MCF 10A (cell line): ENCODE data around the gene ENO2. TPM values are rescaled to one million over a fixed set of nuclear protein-coding genes. Genes with fewer than 3 reads are reported as not detected.

Source experiments
- BruUV-seq: library from RNA; stranded (reverse); fragments of 400-500 nt; replicated peaks from 2 replicates; lab custom pipeline; 2021; lab: Mats Ljungman, UMichigan
- CTCF ChIA-PET: fragments of 300-600 bp; sonication (Branson Sonifier 250); formaldehyde crosslinking; extraction: SDS; loops from one replicate; lab custom pipeline; 2021; ENCODE audit warnings: antibody characterized with exemption, inconsistent platforms; lab: Yijun Ruan, JAX
- POLR2A ChIA-PET: fragments of 300-600, 350-650 bp; sonication (Branson Sonifier 250); formaldehyde crosslinking; extraction: SDS; loops from one replicate; lab custom pipeline; 2020; ENCODE audit warnings: antibody characterized with exemption, inconsistent platforms; lab: Yijun Ruan, JAX
- DNase-seq: peaks from one replicate; pipeline ENCODE4 v3.0.0-alpha.2; 2018; ENCODE audit not compliant: unreplicated experiment
- H3K27ac Mint-ChIP-seq: one replicate; pipeline ENCODE4 v1.8.0; 2022; ENCODE audit warnings: mild to moderate bottlenecking, low read depth, mixed read lengths; ENCODE audit not compliant: unreplicated experiment
- H3K27me3 Mint-ChIP-seq: one replicate; pipeline ENCODE4 v1.8.0; 2022; ENCODE audit warnings: mixed read lengths; ENCODE audit not compliant: insufficient read depth, unreplicated experiment
- H3K36me3 Mint-ChIP-seq: one replicate; pipeline ENCODE4 v1.8.0; 2022; ENCODE audit warnings: mild to moderate bottlenecking, moderate library complexity, mixed read lengths; ENCODE audit not compliant: insufficient read depth, unreplicated experiment
- H3K4me1 Mint-ChIP-seq: one replicate; pipeline ENCODE4 v1.8.0; 2022; ENCODE audit warnings: mixed read lengths; ENCODE audit not compliant: insufficient read depth, unreplicated experiment
- H3K4me3 Mint-ChIP-seq: one replicate; pipeline ENCODE4 v1.8.0; 2022; ENCODE audit warnings: mild to moderate bottlenecking, moderate library complexity, mixed read lengths; ENCODE audit not compliant: unreplicated experiment
- H3K9me3 Mint-ChIP-seq: one replicate; pipeline ENCODE4 v1.8.0; 2022; ENCODE audit warnings: mixed read lengths; ENCODE audit not compliant: unreplicated experiment
- CTCF ChIP-seq: fragments of 200-600 bp; IDR thresholded peaks from one replicate; pipeline ENCODE4 v1.8.0; 2022; ENCODE audit warnings: antibody characterized with exemption, mild to moderate bottlenecking; ENCODE audit not compliant: unreplicated experiment
- intact Hi-C: fragments of 100-400 bp; cut with micrococcal nuclease; formaldehyde crosslinking; loops from 2 replicates; pipeline ENCODE4 v1.14.1; 2022
- total RNA-seq: library from RNA; stranded (reverse); gene quantifications from 2 replicates; pipeline ENCODE4 v1.2.3, GENCODE V29; 2022

ENO2 gene
- total RNA-seq, 1 experiment from 2014 or later, result 0.30 TPM

GRCh38 chr12:6937481-6938352 is 23.3 kb downstream of the ENO2 start:
- Mint-ChIP-seq H3K27ac (peak overlapping the region; percentile 52), H3K27me3 (no peaks in the 10 kb centered on the region), H3K9me3 (no peaks in the 10 kb centered on the region), H3K36me3 (peaks cover 91% of the 10 kb centered on the region), H3K4me3 (peak overlapping the region; percentile 71), H3K4me1 (peaks cover 31% of the 10 kb centered on the region)
- ChIA-PET POLR2A (interaction anchor here (0.6 to 1.6 kb wide), 17 partner anchors 8 to 325 kb away, joined by 3 to 55 read pairs (median 4); partner anchors contain the start of genes ATN1, SPSB2 and USP5), CTCF (interaction anchor here (0.6 to 9.7 kb wide), 10 partner anchors 9 to 454 kb away, joined by 3 to 114 read pairs (median 4); no protein-coding TSS in a partner anchor)
- peak; percentile 94 for DNase-seq
- no TSS peak for BruUV-seq
- intact Hi-C loops, result loop anchor here (1.0 to 2.0 kb wide), 2 partner anchors 13 to 69 kb away; no protein-coding TSS in a partner anchor
- peak; percentile 88 for TF ChIP-seq CTCF

GRCh38 chr12:6938353-6939190 is 24.2 kb downstream of the ENO2 start:
- TSS peak; percentile 20 for BruUV-seq
- peak overlapping the region; percentile 71 for H3K4me3 Mint-ChIP-seq
- no peak for TF ChIP-seq CTCF
- no peaks in the 10 kb centered on the region for H3K9me3 Mint-ChIP-seq
- ChIA-PET POLR2A (interaction anchor here (0.6 to 2.9 kb wide), 16 partner anchors 7 to 326 kb away, joined by 3 to 55 read pairs (median 4); partner anchors contain the start of genes ATN1, SPSB2 and USP5), CTCF (interaction anchor here (0.6 to 9.7 kb wide), 12 partner anchors 9 to 455 kb away, joined by 3 to 114 read pairs (median 6); no protein-coding TSS in a partner anchor)
- H3K27me3 Mint-ChIP-seq, result no peaks in the 10 kb centered on the region
- no peak for DNase-seq
- peak overlapping the region; percentile 52 for H3K27ac Mint-ChIP-seq
- peaks cover 28% of the 10 kb centered on the region for H3K4me1 Mint-ChIP-seq
- H3K36me3 Mint-ChIP-seq, result peaks cover 97% of the 10 kb centered on the region
- intact Hi-C loops, result loop anchor here (1.0 to 2.0 kb wide), 2 partner anchors 14 to 70 kb away; no protein-coding TSS in a partner anchor

GRCh38 chr12:6939191-6939540 is 24.8 kb downstream of the ENO2 start:
- H3K4me1 Mint-ChIP-seq, result peaks cover 22% of the 10 kb centered on the region
- peaks cover 97% of the 10 kb centered on the region for H3K36me3 Mint-ChIP-seq
- POLR2A ChIA-PET, result interaction anchor here (1.0 to 2.9 kb wide), 4 partner anchors 14 to 174 kb away, joined by 3 to 29 read pairs (median 6); no protein-coding TSS in a partner anchor
- H3K4me3 Mint-ChIP-seq, result peak overlapping the region; percentile 43
- TF ChIP-seq CTCF, result no peak
- no peaks in the 10 kb centered on the region for H3K27me3 Mint-ChIP-seq
- DNase-seq, result no peak
- CTCF ChIA-PET, result interaction anchor here (0.6 to 9.7 kb wide), 10 partner anchors 9 to 170 kb away, joined by 3 to 114 read pairs (median 4); no protein-coding TSS in a partner anchor
- intact Hi-C loops, result loop anchor here (2.0 kb wide), 1 partner anchor 70 kb away; no protein-coding TSS in a partner anchor
- no TSS peak for BruUV-seq
- no peaks in the 10 kb centered on the region for H3K9me3 Mint-ChIP-seq
- no peak overlapping the region for H3K27ac Mint-ChIP-seq
